Vagina (tissue), 2 donors: ENCODE measurements around the gene CLUH. TPM values are rescaled to one million over a fixed set of nuclear protein-coding genes. Genes with fewer than 3 reads are reported as not detected.

Source experiments
- DNase-seq, 2 donors: peaks; one replicate each; pipeline ENCODE4 v3.0.0-alpha.2; 2017; ENCODE audit errors: extremely low spot score in 2 of 2
- H3K27ac ChIP-seq: fragments of 200-600 bp; sonication (generic); one replicate; pipeline ENCODE4 v1.5.1; 2019
- H3K27me3 ChIP-seq: fragments of 200-600 bp; sonication (generic); one replicate; pipeline ENCODE4 v1.5.1; 2019
- H3K36me3 ChIP-seq, 2 donors: fragments of 200-600 bp; sonication (generic); one replicate each; pipeline ENCODE4 v1.5.1; 2017 to 2019
- H3K4me1 ChIP-seq: fragments of 200-600 bp; sonication (generic); one replicate; pipeline ENCODE4 v1.5.1; 2019
- H3K4me3 ChIP-seq, 2 donors: fragments of 200-600 bp; sonication (generic); 1 replicate in 1 of 2; 2 replicates in 1 of 2; pipeline ENCODE4 v1.5.1; 2016 to 2019
- H3K9me3 ChIP-seq: fragments of 200-600 bp; sonication (generic); one replicate; pipeline ENCODE4 v1.5.1; 2019
- CTCF ChIP-seq, 3 experiments: fragments of 450-650 bp in 2 of 3; fragments of 200-600 bp in 1 of 3; sonication (generic) in 1 of 3; IDR thresholded peaks; one replicate each; pipeline ENCODE4 v1.5.1; 2017 to 2019; ENCODE audit warnings: antibody characterized with exemption in 3 of 3, mild to moderate bottlenecking in 2 of 3, moderate library complexity in 2 of 3
- POLR2A ChIP-seq, 2 donors: fragments of 450-650 bp; IDR thresholded peaks; one replicate each; pipeline ENCODE4 v1.6.1; 2017; ENCODE audit warnings: antibody characterized with exemption in 2 of 2, mild to moderate bottlenecking in 2 of 2, moderate library complexity in 2 of 2
- POLR2AphosphoS5 ChIP-seq, 2 donors: sonication (generic); formaldehyde crosslinking; IDR thresholded peaks; one replicate each; pipeline ENCODE4 v1.9.0; 2017; ENCODE audit warnings: antibody characterized with exemption in 2 of 2, mild to moderate bottlenecking in 2 of 2, low read depth in 1 of 2; ENCODE audit not compliant: insufficient read depth in 1 of 2
- intact Hi-C: fragments of 100-400 bp; cut with DNase I; formaldehyde crosslinking; loops from one replicate; pipeline ENCODE4 v1.15.1; 2023
- total RNA-seq: library from RNA; depleted of rRNA; stranded (reverse); fragments of >200 nt; gene quantifications from one replicate; pipeline ENCODE4 v1.2.3, GENCODE V29; 2016

The CLUH gene
- total RNA-seq, 1 donor from 2014 or later, result 52.3 TPM

- DNase-seq, result peak; percentile 70 to 77
- H3K4me1 ChIP-seq, result peaks cover 6% of the 10 kb centered on the region
- intact Hi-C loops, result no loop called here
These were observed 17.8 kb downstream of the CLUH start for GRCh38 chr17:2693561-2694380.

GRCh38 chr17:2692781-2693135, 18.8 kb downstream of the CLUH start:
- Histone ChIP-seq H3K4me3 (no peak overlapping the region), H3K4me1 (peaks cover 6% of the 10 kb centered on the region), H3K27ac (no peak overlapping the region), H3K27me3 (no peaks in the 10 kb centered on the region), H3K9me3 (no peaks in the 10 kb centered on the region), H3K36me3 (peaks cover 0 to 62% of the 10 kb centered on the region in 2 donors)
- TF ChIP-seq POLR2A (IDR thresholded peaks at IDR 0.05), result no peak
- TF ChIP-seq CTCF (IDR thresholded peaks at IDR 0.05), result no peak
- no peak for TF ChIP-seq POLR2AphosphoS5 (IDR thresholded peaks at IDR 0.05; ENCODE audit: insufficient read depth in 1 of 2, low read depth in 1 of 2)
- DNase-seq, result peak in 1 of 2 donors; percentile 71
- intact Hi-C loops, result no loop called here

More at GRCh38 chr17:2693561-2694380, 17.8 kb downstream of the CLUH start:
- no peak for TF ChIP-seq CTCF (IDR thresholded peaks at IDR 0.05)
- TF ChIP-seq POLR2A (IDR thresholded peaks at IDR 0.05), result no peak
- no peak for TF ChIP-seq POLR2AphosphoS5 (IDR thresholded peaks at IDR 0.05; ENCODE audit: insufficient read depth in 1 of 2, low read depth in 1 of 2)
- Histone ChIP-seq H3K36me3 (peaks cover 0 to 72% of the 10 kb centered on the region in 2 donors), H3K4me3 (no peak overlapping the region), H3K9me3 (no peaks in the 10 kb centered on the region), H3K27ac (no peak overlapping the region), H3K27me3 (no peaks in the 10 kb centered on the region)

GRCh38 chr17:2691965-2692780, 19.4 kb downstream of the CLUH start:
- H3K36me3 ChIP-seq, result peaks cover 0 to 57% of the 10 kb centered on the region in 2 donors
- H3K4me1 ChIP-seq, result peaks cover 10% of the 10 kb centered on the region
- DNase-seq, result peak; percentile 80 to 93
- intact Hi-C loops, result no loop called here
- H3K9me3 ChIP-seq, result no peaks in the 10 kb centered on the region
- no peak overlapping the region for H3K4me3 ChIP-seq
- no peak overlapping the region for H3K27ac ChIP-seq
- TF ChIP-seq POLR2A (IDR thresholded peaks at IDR 0.05) (no peak), POLR2AphosphoS5 (IDR thresholded peaks at IDR 0.05; ENCODE audit: insufficient read depth in 1 of 2, low read depth in 1 of 2) (no peak)
- H3K27me3 ChIP-seq, result no peaks in the 10 kb centered on the region

- peaks cover 19% of the 10 kb centered on the region for H3K4me1 ChIP-seq
- no peaks in the 10 kb centered on the region for H3K27me3 ChIP-seq
- H3K4me3 ChIP-seq, result no peak overlapping the region
- peak; percentile 42 to 84 for DNase-seq
- no peak for TF ChIP-seq POLR2A (IDR thresholded peaks at IDR 0.05)
- TF ChIP-seq CTCF (IDR thresholded peaks at IDR 0.05), result no peak
- TF ChIP-seq POLR2AphosphoS5 (IDR thresholded peaks at IDR 0.05; ENCODE audit: insufficient read depth in 1 of 2, low read depth in 1 of 2), result no peak
- peaks cover 0 to 47% of the 10 kb centered on the region in 2 donors for H3K36me3 ChIP-seq
- H3K27ac ChIP-seq, result no peak overlapping the region
- intact Hi-C loops, result no loop called here
- H3K9me3 ChIP-seq, result no peaks in the 10 kb centered on the region
These were observed 20.3 kb downstream of the CLUH start for GRCh38 chr17:2691069-2691871.
